ENCODE results near the gene NTPCR.

NTPCR gene

GRCh38 chr1:233019778-233020325, 69.4 kb downstream of the NTPCR start:
- DNase-seq = no peak

DNA sequence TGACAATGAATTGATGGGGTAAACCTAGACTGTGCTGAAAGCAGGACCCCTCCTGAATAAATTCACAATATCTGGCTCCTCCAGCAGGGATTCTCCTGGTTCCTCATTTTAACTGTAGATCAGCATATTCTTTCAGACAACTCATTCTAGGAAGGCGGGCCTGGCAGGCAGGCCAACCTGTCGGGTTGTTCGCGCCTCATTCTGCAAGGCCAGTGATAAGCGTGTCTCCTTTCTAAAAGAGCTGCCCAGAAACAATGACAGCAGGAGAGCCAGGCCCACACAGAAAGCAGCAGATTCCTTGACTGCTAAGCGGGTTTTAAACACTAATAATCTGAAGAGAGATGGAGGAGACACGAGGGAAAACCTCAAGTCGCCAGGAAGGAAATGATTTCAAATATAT, 70.0 kb downstream of the NTPCR start:
- DNase-seq = no peak

- DNase-seq = no peak
These were observed 71.8 kb downstream of the NTPCR start for GRCh38 chr1:233022246-233022645.

- DNase-seq = no peak
These were observed 73.8 kb downstream of the NTPCR start for GRCh38 chr1:233024199-233024598.

- DNase-seq = peak; percentile 91
These were observed 74.7 kb downstream of the NTPCR start for GRCh38 chr1:233025157-233025556.

DNA sequence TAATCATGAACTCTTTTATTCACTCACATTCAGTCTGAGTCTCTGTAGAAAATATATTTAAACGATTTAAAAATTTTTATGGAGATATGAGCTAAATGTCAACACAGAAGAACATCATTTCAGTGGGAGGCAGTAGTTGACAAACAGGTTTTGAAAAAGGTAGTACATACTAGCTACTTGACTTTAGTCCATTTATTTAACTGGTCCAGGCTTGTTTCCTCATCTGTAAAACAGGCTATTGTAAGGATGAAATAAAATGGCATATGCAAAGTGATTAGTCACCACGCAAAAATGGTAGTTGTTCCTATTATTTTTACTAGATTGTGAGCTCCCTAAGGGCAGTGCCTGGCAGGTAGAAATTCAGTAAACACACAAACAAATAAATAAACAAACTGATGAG, 75.2 kb downstream of the NTPCR start:
- DNase-seq = peak; percentile 91

DNA sequence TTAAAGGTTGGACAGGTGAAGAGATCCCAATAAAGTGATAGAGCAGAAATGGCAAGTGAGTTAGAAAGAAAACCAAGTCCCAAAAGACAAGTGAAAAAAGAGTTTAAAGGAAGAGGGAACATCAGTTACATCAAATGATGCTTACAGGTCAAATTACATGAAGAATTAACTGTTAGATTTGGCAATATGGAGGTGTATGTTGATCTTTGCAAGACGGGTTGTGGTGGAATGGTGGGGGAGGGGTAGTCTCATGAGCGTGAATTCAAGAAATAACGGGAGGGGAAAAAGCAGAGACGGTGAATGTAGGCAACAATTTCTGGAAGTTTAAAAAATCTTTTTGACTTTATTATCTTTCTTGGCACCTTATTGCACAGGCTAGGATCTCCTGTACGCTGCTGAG, 76.6 kb downstream of the NTPCR start:
- DNase-seq = no peak

DNA sequence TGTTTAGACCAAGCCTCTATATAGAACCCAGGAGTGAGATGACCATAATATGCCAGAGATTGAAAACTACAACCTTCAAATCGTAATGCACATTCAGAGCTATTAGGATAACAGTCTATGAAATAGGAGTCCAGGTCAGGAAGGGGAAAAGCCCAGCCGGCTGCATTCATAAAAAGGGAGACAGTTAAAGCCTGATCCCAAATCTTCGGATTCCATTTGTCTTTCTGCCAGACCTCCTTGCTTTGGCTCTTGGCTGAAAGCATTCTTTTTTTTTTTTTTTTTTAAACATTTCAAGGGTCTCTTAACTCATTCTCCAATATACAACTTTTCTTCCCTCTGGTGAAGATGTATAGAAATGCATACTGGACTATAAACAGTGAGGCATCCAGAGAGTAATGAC, 81.1 kb downstream of the NTPCR start:
- no peak for DNase-seq

GRCh38 chr1:233032916-233033315, 82.5 kb downstream of the NTPCR start:
- DNase-seq = no peak

- no peak for DNase-seq
These were observed 83.0 kb downstream of the NTPCR start for GRCh38 chr1:233033361-233033760.

Data from NCI-H510A treated with DMSO at 0.1 percent for 48 hours (cell line).